ENCODE results near the gene NANOS2.

NANOS2 gene

DNA sequence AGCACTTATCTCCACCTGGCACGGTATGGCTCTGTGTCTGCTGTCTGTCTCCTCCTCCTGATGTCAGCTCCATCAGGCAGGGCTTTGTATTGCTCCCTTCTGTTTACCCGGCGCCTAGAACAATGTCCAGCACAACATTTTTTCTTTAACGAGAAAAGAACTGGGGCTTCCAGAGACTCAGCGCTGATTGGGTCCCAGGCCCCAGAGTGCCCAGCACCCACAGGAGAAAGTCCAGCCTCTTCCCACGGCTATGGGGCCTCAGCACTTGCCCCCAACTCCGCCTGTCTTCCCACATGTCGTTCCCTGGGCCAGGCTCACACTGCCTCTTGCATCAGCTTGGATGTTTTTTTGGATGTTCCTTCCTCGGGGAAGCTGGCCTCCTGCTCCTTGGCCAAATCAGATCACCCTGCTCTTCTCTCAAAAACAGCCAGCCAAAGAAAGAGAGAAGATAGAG, 19.0 kb downstream of the NANOS2 start:
- no peaks in the 10 kb centered on the region for H3K79me2 ChIP-seq (ENCODE audit: insufficient read depth, low read length)
- no peaks in the 10 kb centered on the region for H3K9me3 ChIP-seq (ENCODE audit: low read length)
- no peaks in the 10 kb centered on the region for H3K9me2 ChIP-seq (ENCODE audit: low read depth, low read length)
- no peak overlapping the region for H2AFZ ChIP-seq (ENCODE audit: low read length)
- no peak overlapping the region for H3K27ac ChIP-seq (ENCODE audit: low read depth, low read length, poor library complexity, severe bottlenecking)
- H4K20me1 ChIP-seq (ENCODE audit: insufficient read depth, low read length): no peaks in the 10 kb centered on the region
- TF ChIP-seq, protein P1, sequence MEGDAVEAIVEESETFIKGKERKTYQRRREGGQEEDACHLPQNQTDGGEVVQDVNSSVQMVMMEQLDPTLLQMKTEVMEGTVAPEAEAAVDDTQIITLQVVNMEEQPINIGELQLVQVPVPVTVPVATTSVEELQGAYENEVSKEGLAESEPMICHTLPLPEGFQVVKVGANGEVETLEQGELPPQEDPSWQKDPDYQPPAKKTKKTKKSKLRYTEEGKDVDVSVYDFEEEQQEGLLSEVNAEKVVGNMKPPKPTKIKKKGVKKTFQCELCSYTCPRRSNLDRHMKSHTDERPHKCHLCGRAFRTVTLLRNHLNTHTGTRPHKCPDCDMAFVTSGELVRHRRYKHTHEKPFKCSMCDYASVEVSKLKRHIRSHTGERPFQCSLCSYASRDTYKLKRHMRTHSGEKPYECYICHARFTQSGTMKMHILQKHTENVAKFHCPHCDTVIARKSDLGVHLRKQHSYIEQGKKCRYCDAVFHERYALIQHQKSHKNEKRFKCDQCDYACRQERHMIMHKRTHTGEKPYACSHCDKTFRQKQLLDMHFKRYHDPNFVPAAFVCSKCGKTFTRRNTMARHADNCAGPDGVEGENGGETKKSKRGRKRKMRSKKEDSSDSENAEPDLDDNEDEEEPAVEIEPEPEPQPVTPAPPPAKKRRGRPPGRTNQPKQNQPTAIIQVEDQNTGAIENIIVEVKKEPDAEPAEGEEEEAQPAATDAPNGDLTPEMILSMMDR (IDR thresholded peaks at IDR 0.05; ENCODE audit: low read length): no peak
- TF ChIP-seq EZH2 (IDR thresholded peaks at IDR 0.05; ENCODE audit: borderline replicate concordance, low read length): no peak
- H3F3A ChIP-seq (ENCODE audit: insufficient read depth, low read length): no peaks in the 10 kb centered on the region
- H3K4me1 ChIP-seq (ENCODE audit: insufficient read depth, low read length, severe bottlenecking): peaks cover 5% of the 10 kb centered on the region
- no peaks in the 10 kb centered on the region for H3K27me3 ChIP-seq (ENCODE audit: insufficient read depth, low read length)
- no peak overlapping the region for H3K9ac ChIP-seq (ENCODE audit: low read length)
- no peak overlapping the region for H3K4me3 ChIP-seq (ENCODE audit: low read depth, low read length, poor library complexity, severe bottlenecking)
- peaks cover 44% of the 10 kb centered on the region for H3K36me3 ChIP-seq (ENCODE audit: insufficient read depth, low read length)
- no peak overlapping the region for H3K4me2 ChIP-seq (ENCODE audit: low read length)

DNA sequence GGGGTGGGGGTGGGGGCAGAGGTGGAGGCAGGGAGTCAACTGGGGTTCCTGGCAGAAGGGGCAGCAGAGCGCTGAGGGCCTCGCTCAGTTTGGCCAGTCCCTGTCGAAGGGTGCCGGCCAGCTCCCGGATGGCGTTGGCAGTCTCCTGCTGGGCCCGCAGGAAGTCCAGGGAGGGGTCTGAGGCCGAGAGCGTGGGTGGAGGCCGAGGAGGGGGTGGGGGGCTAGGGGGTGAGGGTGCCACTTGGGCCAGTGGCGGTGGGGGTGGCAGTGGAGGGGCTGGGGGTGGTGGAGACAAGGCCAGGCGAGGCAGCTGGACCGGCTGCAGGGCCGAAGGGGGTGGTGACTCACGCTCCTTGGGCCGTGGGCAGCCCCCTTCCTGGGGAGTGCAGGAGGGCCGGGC, 23.7 kb downstream of the NANOS2 start:
- H3K4me2 ChIP-seq (ENCODE audit: low read length): no peak overlapping the region
- TF ChIP-seq, protein P1 (IDR thresholded peaks at IDR 0.05; ENCODE audit: low read length): no peak
- no peak for TF ChIP-seq EZH2 (IDR thresholded peaks at IDR 0.05; ENCODE audit: borderline replicate concordance, low read length)
- H3K4me1 ChIP-seq (ENCODE audit: insufficient read depth, low read length, severe bottlenecking): peaks cover 11% of the 10 kb centered on the region
- H3K27ac ChIP-seq (ENCODE audit: low read depth, low read length, poor library complexity, severe bottlenecking): no peak overlapping the region
- no peak overlapping the region for H3K9ac ChIP-seq (ENCODE audit: low read length)
- H3K9me3 ChIP-seq (ENCODE audit: low read length): no peaks in the 10 kb centered on the region
- no peak overlapping the region for H3K4me3 ChIP-seq (ENCODE audit: low read depth, low read length, poor library complexity, severe bottlenecking)
- H2AFZ ChIP-seq (ENCODE audit: low read length): no peak overlapping the region
- no peaks in the 10 kb centered on the region for H3K79me2 ChIP-seq (ENCODE audit: insufficient read depth, low read length)
- H4K20me1 ChIP-seq (ENCODE audit: insufficient read depth, low read length): no peaks in the 10 kb centered on the region
- H3K27me3 ChIP-seq (ENCODE audit: insufficient read depth, low read length): no peaks in the 10 kb centered on the region
- no peaks in the 10 kb centered on the region for H3K9me2 ChIP-seq (ENCODE audit: low read depth, low read length)
- H3K36me3 ChIP-seq (ENCODE audit: insufficient read depth, low read length): peaks cover 12% of the 10 kb centered on the region
- H3F3A ChIP-seq (ENCODE audit: insufficient read depth, low read length): no peaks in the 10 kb centered on the region

DNA sequence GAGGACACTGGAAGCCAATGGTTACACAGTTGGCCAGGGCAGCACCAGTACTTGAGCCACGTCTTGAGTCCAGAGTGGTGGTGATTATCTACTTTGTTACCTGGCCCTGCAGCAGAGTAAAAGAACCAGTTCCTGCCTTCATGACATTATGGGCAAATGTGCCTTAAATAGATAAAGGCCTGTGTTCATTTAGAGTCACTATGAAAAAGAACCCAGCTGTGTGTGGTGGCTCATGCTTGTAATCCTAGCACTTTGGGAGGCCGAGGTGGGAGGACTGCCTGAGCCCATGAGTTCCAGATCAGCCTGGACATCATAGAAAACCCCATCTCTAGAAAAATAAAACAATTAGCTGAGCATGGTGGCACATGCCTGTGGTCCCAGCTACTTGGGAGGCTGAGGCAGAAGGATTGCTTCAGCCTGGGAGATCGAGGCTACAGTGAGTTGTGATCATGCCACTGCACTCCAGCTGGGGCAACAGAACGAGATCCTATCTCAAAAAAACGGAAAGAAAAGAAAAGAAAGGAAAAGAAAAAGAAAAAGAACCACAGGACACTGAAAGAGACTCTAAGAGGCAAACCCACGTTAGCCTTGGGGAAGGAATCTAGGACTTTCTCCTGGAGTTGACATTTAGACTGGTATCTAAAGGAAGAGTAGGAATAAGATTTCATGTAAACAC, 25.2 kb downstream of the NANOS2 start:
- TF ChIP-seq, protein P1 (IDR thresholded peaks at IDR 0.05; ENCODE audit: low read length): no peak
- TF ChIP-seq EZH2 (IDR thresholded peaks at IDR 0.05; ENCODE audit: borderline replicate concordance, low read length): no peak
- no peak overlapping the region for H2AFZ ChIP-seq (ENCODE audit: low read length)
- no peak overlapping the region for H3K27ac ChIP-seq (ENCODE audit: low read depth, low read length, poor library complexity, severe bottlenecking)
- no peaks in the 10 kb centered on the region for H3K27me3 ChIP-seq (ENCODE audit: insufficient read depth, low read length)
- H4K20me1 ChIP-seq (ENCODE audit: insufficient read depth, low read length): no peaks in the 10 kb centered on the region
- H3K36me3 ChIP-seq (ENCODE audit: insufficient read depth, low read length): no peaks in the 10 kb centered on the region; the same call in 1 of the 2 replicates
- H3K9me3 ChIP-seq (ENCODE audit: low read length): no peaks in the 10 kb centered on the region
- H3K9me2 ChIP-seq (ENCODE audit: low read depth, low read length): no peaks in the 10 kb centered on the region
- H3K9ac ChIP-seq (ENCODE audit: low read length): no peak overlapping the region
- no peaks in the 10 kb centered on the region for H3K79me2 ChIP-seq (ENCODE audit: insufficient read depth, low read length)
- H3K4me1 ChIP-seq (ENCODE audit: insufficient read depth, low read length, severe bottlenecking): peaks cover 22% of the 10 kb centered on the region
- no peak overlapping the region for H3K4me2 ChIP-seq (ENCODE audit: low read length)
- H3F3A ChIP-seq (ENCODE audit: insufficient read depth, low read length): no peaks in the 10 kb centered on the region
- no peak overlapping the region for H3K4me3 ChIP-seq (ENCODE audit: low read depth, low read length, poor library complexity, severe bottlenecking)

All from OCI-LY1 (cell line).